Stimulated activated CD8-positive, alpha-beta memory T cell treated with anti-CD3 and anti-CD28 coated beads, Interleukin-15, amount 100 ng/mL, for 48 hours (primary cell): ENCODE data around the gene DCLRE1B.

Experiments
- DNase-seq, 2 donors: peaks; one replicate each; pipeline ENCODE4 v3.0.0-alpha.2; 2020; ENCODE audit warnings: low read depth in 2 of 2

DCLRE1B gene

GRCh38 chr1:113904674-113905434 is at the start of gene DCLRE1B, which contains the start of gene AP4B1:
TSS of gene DCLRE1B (plus strand) at chr1:113905326. CDS start at chr1:113905587, 261 bp downstream.
TSS of gene AP4B1 (minus strand) at chr1:113904799. CDS start at chr1:113904717, 82 bp downstream.
- peak; percentile 98 to 99 for DNase-seq

- no peak for DNase-seq
Observed at GRCh38 chr1:113855630-113856400, 49.3 kb upstream of the DCLRE1B start.

GRCh38 chr1:113856401-113856790 is 48.7 kb upstream of the DCLRE1B start:
- no peak for DNase-seq

DNA sequence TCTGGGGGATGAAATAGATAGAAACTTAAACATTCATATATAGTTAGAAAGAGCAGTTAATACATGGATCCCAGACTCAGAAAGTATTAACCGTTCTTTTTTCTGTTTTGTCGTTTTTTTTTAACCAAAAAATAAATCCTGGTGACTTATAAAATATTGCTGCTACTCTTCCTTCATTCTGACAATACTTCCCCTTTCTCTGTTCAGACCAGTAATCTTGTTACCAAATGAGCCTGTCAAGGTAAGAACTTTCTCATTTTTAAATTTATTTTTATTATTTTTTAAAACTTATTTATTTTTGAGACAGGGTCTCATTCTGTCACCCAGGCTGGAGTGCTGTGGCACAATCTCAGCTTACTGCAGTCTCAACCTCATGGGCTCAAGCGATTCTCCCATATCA is 47.4 kb upstream of the DCLRE1B start:
- DNase-seq = no peak

DNA sequence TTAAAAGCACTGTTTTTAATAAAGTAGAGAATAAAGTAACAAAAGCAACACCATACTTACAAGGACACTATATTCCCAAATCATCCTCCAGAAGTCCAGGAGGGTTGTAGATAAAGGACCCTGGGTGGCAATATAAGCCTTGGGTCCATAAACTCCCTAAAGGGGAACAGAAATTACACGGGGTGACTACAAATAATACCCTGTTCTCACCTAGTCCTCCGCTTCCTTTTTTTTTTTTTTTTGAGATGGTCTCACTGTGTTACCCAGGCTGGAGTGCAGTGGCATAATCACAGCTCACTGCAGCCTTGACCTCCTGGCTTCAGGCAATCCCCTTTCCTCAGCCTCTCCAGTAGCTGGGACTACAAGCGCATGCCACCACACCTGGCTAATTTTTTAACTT is 46.7 kb upstream of the DCLRE1B start:
- no peak for DNase-seq

DNA sequence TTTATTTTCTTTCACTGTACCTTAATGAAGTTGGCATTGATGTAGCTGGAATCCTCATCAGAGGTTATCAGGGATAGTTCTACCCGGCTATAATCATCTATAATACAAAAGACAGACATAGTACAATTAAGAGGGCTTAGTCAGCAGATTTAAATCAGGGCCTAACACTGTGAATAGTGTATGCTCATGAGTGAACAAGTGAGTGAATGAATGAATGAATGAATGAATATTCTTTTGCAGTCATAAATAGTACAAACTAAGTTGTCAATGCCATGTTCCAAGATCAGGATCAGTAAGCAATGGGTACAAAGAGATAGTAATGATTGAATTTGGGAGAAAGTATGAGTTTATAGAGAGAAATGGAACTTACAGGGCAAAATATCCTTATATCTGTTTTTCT is 46.1 kb upstream of the DCLRE1B start:
- DNase-seq = no peak

GRCh38 chr1:113859478-113860175 is 45.5 kb upstream of the DCLRE1B start:
- no peak for DNase-seq

DNA sequence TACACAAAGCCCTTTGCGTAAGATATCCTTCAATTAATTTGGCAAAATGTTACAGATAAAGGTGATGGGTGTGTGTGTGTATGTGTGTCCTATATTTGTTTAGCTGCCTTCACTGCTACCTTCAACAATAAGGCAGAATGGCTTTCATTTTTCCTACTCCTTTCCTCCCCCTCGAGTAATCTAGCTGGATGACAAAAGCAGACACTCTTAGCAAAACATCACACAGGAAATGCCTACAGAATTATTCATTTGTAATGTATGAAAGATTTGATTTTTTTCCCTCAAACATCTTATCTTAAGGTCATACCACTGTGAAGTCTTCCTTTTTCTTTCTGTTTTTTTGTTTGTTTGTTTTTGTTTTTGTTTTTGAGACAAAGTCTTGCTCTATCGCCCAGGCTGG is 44.2 kb upstream of the DCLRE1B start:
- DNase-seq = no peak

- no peak for DNase-seq
Observed at GRCh38 chr1:113861641-113862040, 43.5 kb upstream of the DCLRE1B start.

- no peak for DNase-seq
Observed at GRCh38 chr1:113868387-113869083, 36.6 kb upstream of the DCLRE1B start.

DNA sequence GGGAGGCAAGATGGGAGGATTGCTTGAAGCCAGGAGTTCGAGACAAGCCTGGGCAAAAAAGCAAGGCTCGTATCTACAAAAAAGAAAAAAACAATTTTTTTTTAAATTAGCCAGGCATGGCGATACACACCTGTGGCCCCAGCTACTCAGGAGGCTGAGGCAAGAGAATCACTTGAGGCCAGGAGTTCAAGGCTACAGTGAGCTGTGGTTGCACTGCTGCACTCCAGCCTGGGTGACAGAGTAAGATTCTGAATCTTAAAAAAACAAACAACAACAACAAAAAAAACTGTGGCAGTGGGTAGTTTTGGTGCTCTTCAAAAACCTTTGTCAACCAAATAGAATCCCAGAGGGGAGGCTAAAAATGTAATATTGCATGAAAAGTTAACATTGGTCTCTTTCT is 34.3 kb upstream of the DCLRE1B start:
- no peak for DNase-seq

DNA sequence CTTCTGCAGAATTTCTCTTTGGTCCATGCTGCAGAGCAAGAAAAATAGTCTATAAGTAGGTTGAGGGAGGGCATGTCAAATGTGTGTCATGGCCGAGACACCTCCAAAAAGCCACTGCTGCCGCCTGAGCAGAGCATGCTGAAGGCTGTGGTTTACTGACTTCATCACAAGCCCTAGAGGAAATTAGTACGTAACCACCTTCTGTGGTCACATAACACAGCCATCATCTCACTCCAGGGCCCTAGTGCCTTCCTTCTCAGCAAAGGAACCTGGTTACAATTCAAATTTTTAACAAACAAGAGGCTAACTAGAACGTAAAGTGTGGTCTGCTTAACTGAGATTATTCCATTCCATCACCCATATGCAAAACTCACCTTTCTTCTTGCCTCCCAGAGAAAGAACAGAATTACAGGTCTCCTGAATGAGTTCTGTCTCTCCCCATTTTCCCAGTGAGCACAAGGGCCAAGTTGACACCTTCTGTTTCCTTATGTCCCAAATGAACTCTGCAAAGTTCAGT is 33.5 kb upstream of the DCLRE1B start, which contains the start of gene PTPN22:
PTPN22 (minus strand) TSS at position 116 of the 517 bp plus-strand sequence.
- DNase-seq = peak; percentile 67 to 72

- no peak for DNase-seq
Observed at GRCh38 chr1:113872219-113872935, 32.7 kb upstream of the DCLRE1B start.

- no peak for DNase-seq
Observed at GRCh38 chr1:113874012-113874879, 30.9 kb upstream of the DCLRE1B start.

DNA sequence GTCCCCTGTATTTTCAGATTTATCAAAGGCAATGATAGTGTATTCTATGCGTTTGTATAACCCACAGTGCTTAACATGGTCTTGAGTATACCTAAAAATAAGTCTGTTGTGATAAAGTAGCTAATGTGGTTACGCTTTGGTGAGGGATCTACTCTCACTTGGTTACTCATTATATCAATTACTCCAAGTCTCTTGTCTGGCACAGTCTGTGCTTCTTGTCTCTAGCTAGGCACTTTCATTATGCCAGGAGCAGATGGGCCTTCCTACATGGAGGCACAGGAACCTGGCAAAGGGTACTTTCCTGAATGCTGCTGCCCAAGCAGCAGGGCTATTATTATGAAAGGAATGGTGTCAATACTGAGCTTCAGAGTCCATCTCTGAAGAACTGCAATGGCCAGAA is 29.4 kb upstream of the DCLRE1B start:
- DNase-seq = no peak

DNA sequence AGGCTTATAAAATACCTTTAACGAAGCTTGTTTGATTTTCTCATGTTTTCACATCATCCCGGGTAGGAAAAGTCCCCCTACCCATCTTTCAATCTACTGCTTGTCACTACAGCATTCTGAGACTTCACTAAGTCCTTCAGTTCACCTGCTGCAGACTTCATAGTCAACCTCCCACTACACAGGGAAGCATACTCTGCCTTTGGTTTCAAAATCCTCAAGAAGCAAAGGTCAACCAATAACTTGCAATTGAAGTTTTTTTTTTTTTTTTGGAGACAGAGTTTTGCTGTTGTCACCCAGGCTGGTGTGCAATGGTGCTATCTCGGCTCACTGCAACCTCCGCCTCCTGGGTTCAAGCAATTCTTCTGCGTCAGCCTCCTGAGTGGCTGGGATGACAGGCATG is 28.9 kb upstream of the DCLRE1B start:
- no peak for DNase-seq

DNA sequence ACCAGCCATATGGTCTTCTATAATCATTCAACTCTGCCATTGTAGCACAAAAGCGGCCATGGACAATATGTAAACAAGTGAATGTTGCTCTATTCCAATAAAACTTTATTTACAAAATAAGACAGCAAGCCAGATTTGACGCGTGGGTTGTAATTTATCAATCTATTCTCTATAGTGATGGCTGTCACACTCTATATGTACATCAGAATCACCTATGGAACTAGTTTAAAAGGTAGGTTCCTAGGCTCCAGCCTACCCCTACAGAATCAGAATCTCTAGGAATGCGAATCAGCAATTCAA is 25.4 kb upstream of the DCLRE1B start:
- DNase-seq = no peak

DNA sequence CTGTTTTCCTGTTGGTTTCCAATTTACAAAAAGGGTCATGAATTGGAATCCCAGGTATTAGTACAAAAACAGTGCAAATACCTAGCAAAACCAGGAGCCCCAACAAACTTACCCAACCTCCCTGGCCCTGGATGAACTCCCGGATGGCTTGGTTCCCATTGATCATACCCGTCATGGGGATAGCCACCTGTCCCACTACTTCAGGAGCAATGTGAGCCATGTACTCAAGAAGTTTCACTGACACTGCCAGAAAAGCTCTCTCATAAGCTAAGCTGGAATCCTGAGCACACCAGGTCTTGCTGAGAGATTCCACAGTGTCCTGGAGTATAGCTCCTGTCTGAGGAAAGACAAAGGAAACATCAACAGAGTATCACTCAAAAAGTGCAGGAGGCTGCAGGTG is 23.5 kb upstream of the DCLRE1B start:
- DNase-seq = no peak

GRCh38 chr1:113886417-113887401 is 18.4 kb upstream of the DCLRE1B start:
- no peak for DNase-seq
